ENCODE results near the gene GLI3.

GLI3 gene

DNA sequence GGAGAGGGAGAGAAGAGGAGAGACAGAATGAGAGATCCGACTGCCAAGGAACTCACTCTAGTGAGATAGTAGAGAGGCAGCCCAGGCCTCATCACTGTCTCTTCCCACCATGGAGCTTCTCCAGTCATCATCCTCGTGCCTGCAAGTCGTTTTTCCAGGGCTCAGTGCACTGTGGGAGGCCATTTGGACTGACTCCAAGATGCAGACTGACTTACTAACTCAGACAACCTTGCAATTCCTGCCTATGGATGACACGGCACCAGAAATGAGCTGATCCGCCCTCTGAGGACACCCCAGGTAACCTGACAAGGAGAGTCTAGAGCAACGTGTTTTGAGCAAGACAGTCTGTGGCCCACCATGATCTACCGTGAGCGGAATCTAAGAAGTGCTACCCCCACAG lies 154.9 kb downstream of the GLI3 start:
- DNase-seq (ENCODE audit: low read depth in 2 of 2): no peak

DNA sequence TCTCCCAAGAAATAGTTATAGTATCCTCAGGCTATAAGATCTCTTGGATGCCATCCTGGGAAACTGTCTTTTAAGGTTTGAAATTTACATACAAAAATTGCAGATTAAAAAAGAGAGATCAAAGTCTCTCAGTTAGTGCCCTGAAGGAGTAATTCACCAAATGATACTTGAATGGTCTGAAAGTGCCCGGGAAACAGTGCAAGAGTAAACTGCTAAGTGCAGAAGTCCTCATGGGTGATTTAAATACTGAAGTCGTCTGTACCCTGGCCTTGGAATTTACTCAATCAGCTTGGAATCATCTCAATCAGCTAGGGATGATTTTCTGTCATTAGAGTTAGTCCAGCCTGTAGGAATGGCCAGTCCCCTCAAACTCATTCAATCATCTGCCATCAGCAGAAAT lies 155.3 kb downstream of the GLI3 start:
- no peak for DNase-seq (ENCODE audit: low read depth in 2 of 2)

DNA sequence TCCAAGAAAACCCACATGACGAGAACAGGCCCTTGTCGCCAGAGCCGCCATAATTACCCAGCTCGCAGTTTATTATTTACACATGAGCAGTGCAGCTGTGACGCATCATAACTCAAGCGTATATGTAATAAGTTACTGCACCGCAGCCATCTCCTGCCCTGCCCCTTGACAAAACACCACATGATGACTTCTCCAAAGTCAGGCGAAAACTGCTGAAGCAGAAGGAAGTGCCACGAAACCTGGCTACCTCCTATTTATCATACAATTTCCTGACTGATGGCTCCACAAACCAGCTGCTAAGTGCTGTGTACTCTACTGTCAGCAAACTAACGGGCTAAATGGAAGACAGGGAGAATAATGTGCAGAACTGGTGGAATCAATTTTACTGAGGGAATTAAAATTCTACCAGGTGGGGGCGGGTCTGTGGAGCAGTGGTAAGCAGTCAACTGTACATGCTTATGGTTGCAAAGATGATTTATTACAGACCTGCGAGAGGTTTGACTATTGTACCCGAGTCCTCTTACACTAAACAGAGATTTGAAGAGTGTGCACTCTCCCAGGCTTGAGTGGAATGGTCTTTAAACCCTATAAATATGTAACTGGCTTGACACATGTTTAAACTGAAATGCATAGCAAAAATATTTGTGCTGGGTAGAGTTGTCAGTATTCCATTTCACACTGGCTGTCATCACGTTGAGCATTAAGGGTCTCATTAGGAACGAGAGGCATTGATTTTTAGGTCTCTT lies 156.0 kb downstream of the GLI3 start:
- DNase-seq (ENCODE audit: low read depth in 2 of 2): no peak

DNA sequence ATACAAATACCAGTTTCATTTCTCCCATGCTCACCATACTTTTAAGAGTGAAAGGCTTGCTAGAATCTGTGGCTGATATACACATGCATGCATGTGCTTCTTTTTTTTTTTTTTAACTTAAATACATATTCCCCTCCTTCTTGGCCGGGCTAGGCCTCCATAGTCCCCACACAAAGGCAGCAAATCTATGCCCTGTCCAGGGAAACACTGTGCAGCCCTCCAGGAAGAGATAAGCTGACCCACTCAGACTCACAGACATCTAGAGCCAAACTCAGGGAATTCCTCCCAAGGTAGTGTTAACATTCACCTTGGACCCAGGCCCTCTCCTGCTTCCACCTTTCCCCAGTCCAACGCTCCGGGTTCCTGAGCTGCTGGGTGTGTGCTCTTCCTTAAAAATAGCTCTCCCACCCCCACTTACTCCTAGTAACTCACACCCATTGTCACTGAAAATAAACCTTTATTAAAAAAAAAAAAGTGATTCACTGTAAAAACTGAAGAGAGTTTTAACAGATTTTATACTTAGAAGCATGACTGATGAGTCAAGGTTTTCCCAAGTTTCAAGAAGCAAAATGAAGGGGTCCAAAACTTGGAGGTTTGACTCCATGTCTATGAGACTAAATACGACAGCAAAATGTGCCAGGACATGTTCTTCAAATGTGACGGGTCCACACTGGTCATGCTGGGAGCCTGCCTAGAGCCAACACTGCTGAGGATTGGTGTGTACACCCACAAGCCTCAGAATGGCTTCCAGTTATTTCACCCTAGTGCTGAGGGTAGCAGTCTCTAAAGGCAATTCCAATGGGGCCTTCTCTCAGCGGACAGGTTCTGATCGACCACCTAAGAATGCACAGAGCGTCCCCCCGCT lies 159.5 kb downstream of the GLI3 start:
- DNase-seq (ENCODE audit: low read depth in 2 of 2): no peak

DNA sequence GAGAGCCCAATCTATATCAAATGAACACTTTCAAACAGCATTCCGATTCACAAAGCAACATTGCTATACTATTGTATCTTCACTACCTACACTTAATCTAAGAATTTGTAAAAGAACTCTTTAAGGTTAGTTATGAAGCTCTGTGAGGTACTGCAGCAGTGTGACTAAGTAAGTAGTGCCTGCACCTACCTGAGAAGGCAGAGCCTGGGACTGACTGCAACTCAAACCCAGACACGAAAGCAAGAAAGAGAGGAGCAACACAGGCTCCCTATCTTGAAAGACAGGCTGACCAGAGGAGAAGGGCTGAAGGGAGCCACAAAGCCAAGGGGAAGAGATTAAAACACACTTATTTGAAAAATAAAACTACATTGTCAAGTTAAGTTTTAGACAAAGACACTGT lies 160.1 kb downstream of the GLI3 start:
- DNase-seq (ENCODE audit: low read depth in 2 of 2): no peak

DNA sequence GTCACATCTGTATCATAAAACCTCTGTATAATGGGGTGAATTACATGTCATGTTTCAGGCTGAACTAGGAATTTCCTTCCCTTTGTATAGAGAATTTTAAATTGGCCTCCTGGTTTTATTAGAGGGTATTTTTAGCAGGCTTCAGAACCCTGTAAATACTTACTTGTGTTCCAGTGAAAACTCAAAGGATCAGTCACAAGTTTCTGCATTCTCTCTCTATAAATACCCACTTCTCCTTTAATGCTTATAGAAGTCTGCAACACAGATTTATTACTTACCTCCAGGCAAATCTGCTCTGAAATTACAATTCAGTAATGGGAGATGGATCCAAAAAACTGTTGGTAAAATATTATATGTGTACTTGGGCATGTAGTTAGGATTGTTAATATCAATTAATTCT lies 161.6 kb downstream of the GLI3 start:
- DNase-seq (ENCODE audit: low read depth in 2 of 2): no peak

DNA sequence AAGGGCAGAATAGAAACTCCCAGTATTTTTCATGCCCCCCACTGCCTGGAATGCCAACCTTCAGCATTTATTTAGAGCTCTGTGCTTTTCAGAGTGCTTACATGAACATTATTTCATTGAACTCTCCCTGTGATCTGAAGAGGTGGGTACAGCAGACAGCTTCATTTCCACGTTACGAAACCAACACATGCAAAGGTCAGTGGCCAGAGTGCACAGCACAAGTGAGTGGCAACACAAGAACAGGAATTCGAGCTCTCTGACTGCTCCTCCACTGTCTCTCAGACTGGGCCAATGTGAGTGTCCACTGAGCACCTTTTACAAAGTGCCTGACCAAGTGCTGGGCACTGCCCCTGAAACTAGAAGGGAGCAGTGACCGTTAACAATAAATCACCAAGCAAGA lies 162.9 kb downstream of the GLI3 start:
- no peak for DNase-seq (ENCODE audit: low read depth in 2 of 2)

DNA sequence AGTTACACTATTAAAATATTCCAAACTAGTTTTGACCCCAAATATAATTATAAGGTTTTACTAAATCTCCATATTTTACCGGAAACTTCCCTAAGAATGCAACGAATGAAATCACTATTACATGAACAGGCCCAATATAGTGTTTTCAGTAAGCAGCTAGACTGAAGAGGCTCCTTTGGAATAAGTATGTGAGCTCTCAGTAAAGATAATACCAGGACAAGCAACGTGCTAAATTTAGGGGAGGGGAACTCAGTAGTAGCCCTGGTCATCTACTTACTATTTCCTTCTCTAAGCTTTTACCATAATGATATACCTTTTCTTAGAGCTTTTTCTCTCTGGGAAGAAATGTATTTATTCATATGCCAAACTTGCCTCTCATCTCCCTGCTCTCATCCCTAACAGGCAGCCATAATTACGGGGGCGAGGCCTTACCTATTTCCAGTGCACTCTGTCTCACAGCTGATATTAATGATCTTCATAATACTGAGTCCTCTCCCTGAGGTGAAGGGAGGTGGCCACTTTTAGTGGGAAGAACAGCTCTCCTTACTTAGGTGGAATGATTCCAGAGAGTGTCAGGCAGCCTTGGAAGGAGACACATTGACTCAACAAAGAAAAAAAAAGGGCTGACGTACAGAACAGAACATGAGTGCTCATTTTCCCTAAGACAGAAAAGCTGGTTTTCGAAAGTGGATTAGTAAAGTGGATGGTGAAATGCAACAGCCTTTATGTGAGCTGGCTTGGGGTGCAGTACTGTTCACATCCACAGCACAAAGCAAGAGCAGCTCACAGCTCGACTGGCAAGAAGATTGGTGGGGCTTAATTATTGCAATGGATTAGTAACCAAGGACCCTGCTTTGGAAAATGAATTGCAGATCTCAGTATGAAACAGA lies 165.4 kb downstream of the GLI3 start:
- DNase-seq (ENCODE audit: low read depth in 2 of 2): no peak

DNA sequence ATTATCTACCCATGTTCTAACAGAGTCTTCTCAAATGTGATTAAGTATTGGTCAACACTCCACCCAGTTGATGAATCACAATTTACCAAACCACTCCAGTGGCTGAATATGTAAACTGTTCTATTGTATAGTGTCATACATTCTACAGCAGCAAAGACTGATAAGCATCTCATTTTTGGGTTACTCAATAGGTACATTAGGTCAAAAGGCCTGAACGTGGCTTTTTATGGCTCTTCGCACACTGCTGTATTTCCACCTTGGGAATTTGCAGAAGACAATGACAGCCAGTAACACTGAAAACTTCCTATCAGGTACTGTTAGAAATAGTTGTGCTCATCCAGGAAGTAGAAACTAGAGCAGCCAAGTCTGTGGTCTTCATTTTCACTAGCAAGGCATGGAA lies 166.9 kb downstream of the GLI3 start:
- DNase-seq (ENCODE audit: low read depth in 2 of 2): no peak

DNA sequence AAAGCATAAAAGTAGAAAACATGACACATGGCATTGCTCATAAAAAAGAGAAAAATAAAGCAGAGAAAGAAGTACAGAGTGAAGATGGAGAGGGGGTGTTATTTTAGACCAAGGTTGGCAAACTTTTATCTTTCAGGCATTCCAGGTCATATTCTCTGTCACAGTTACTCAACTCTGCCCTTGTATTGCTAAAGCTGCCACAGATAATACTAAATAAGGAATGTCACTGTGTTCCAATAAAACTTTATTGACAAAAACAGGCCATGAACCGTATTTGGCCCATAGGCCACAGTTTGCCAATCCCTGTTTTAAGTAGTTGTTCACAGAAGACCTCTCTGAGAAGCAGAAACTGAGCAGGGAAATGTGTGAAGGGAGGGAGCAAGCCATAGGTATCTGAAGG lies 167.4 kb downstream of the GLI3 start:
- DNase-seq (ENCODE audit: low read depth in 2 of 2): no peak

DNA sequence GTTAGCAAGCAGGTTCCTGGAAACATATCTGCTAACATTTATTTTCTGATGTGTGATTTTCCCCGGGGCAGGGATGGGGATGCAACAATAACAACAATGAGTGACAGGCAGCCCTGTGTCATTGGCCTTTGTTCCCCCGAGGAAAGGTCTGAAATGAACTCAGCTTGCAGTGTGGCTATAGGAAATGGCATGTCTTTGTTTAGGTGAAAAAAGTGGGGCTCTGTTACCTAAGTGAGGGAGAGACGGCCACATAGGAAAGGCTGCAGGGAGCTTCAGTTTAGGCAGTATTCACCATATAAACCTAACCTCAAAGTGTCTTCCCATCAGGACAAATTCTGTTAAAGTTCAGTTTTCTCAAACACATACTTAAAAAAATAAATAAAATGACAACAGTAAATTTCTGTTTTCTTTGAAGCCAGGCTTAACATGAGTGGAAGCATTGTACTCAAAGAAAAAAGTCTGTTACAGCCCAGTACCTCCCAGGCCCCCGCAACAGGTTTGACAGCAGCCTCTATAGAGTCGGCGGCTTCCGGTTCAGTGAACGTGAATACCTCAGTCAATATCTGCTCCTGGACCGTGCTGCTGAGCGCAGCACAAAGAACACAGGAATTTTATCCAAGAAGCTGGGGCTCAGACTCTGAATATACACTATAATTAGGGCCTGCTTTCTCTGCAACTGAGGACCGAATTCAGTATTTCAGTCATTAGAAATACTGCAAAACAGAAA lies 168.3 kb downstream of the GLI3 start:
- no peak for DNase-seq (ENCODE audit: low read depth in 2 of 2)

DNA sequence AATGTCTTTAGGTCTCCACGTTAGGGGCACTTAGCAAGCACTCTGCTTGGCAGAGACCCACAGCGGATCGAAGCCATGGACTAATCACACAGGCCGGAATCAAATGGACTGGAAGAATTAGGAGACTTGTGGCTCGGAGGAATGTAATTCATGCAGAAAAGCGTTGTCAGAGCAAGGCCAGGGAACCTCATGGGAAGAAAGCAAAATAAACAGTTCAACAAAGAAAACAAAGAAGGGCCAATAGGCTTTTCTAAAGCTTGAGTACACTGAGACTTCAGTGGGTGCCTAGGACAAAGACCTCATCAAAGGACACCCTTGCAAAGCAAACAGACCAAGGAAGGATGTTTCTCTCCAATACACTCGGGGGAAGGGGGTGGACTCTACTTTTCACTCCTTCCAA lies 171.1 kb downstream of the GLI3 start:
- no peak for DNase-seq (ENCODE audit: low read depth in 2 of 2)

DNA sequence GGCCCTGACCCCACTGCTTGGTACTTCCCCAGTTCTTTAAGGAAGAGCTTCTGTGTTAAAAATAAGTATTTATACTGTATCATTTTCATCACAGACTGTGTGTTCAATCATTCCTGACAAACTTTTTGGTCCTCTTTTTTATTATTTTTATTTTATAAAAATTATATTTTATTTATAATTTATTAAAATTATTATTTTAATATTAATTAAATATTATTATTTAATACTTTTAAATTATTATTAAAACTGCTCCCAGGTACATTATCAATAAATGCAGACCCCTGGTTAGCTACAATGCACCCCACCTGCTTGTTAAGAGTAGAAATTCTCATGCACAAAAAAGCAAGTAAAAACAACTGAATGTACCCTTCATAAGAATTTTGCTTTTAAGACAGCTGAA lies 172.0 kb downstream of the GLI3 start:
- DNase-seq (ENCODE audit: low read depth in 2 of 2): no peak

DNA sequence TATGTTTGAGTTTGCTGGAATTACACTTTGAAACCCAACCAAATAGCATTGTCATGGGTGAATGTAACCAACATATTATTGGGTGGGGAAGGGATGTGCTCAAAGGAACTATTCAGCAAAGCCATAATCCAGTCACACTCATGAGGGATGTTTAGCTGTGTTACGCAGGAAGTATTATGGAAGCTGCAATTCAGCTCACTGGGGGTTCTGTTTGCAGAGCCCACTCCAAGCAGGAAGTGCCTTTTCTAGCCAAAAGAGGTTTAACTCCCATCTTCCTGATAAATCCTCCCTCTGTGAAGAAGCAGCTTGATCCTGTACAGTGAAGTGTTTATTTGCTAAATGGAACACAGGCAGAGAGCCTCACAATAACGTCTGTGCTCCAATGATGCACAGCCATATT lies 172.5 kb downstream of the GLI3 start:
- DNase-seq (ENCODE audit: low read depth in 2 of 2): no peak

DNA sequence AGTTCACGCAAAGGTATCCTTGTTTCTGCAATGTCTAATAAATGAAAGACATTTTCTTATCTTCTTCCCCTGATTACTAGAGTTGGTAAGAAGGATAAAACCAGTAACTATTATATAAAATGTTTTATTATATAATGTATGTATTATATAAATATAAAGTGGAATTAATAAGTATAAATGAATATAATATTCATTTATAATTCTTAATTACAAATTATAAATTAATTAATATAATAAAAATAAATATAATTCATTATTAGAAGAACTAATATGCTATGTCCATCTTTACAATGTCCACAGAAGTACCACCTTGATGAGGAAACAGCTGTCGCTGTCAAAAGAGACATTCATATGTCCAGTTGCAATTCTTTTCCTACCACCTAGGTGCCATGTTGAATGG lies 177.7 kb downstream of the GLI3 start:
- DNase-seq (ENCODE audit: low read depth in 2 of 2): no peak

DNA sequence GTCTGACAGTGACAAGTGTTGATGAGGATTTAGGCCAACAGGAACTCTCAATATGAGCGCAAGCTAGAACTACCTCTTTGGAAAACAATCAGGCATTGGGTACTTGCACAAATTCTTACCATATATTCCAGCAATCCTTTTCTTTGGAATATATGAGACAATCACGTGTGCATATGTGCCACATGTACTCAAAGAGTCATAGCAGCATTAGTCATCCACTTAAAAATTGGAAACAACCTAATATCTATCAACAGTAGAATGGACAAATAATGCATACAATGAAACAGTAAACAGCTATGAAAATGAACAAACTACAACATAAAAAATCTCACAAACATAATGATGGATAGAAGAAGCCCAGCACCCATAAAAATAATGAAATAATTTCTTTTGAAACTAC lies 179.7 kb downstream of the GLI3 start:
- no peak for DNase-seq (ENCODE audit: low read depth in 2 of 2)

DNA sequence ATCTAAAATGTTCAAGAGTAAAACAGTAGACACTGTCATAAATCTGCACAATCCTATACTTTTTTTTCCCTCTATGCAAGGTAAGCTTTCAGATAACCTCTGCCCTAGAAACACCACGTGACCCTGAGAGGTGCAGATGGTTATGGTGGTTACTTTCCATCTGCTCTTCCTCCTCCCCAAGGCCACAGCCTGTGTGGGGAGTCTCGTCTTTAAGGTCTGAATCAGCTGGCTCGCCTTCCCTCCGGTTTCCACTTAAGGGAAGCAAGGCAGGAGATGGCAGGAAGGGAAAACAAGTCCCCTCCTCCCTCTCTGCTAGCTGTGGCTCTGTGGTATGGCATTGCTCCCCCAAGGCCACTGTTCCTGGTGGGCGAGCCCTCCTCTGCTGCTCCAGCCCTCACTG lies 181.8 kb downstream of the GLI3 start:
- DNase-seq (ENCODE audit: low read depth in 2 of 2): no peak

DNA sequence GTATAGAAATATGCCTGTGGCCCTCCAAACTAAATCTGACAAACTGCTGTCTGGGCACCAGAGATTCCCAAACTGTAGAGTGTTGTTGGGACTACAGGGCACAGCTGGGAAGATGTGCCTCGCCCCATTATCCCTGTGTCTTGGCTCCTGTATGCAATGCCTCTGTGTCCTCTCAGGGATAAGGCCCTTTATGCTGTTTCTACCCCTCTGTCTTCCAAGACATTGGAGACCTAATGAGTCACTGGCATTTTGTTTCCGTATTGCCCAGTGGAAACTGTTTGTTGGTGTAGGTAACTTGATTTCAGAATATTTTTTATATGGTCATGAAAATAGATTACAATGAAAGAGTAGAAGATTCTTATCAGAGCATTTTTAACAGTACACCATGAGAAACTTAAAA lies 183.2 kb downstream of the GLI3 start:
- no peak for DNase-seq (ENCODE audit: low read depth in 2 of 2)

DNA sequence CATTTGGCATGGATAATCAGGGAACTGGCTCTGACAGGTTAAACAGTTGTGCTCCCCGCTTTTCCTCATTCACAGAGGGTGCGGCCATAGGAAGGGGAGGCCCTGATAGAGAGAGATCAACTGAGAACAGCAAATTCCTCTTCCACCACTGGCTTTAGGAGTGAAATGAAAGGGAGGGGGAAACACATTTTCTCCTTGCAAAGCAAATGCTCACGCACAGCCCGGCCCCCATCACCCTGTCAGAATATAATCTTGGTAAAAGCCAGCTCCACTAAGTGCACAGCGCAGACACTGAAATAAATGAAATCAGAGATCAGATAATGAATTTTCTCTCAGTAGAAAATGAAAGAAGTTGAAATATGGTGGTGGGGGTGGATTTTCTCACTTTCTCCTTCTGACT lies 187.2 kb downstream of the GLI3 start:
- DNase-seq (ENCODE audit: low read depth in 2 of 2): no peak

DNA sequence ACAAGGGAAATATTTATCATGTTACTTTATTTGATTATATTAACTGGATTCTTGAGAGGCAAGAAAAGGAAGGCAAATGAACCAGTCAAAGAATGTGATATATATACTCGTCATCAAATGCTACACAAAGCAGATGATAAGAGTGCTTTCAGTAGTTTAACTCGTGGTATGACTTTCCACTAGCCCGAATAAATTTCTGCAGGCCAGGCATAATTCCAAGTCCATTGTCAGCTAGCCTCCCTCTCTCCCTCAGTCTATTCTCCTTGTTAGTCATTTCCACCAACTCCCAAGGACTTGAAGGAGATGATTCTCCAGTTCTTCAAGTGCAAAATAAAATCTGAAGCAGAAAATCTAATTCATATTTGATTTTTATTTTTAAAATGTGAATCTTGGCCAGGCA lies 190.5 kb downstream of the GLI3 start:
- DNase-seq (ENCODE audit: low read depth in 2 of 2): no peak

DNA sequence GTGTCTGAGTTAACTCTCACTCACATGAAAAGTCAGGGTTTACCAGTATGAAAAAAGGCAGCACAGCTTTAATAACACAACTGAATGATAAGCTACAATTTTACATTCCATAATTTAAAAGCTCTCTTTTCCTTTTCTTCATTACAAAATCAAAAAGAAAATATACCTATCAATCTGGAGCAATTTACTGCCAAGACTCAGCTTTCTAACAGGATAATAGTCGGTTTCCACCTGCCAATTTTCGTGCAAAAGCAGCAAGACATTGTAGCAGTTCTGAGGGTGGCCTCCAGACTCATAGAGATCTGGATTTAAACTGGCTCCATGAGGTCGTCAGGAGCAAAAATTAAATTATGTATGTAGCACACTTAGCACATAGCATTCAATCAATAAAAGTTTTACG lies 191.0 kb downstream of the GLI3 start:
- DNase-seq (ENCODE audit: low read depth in 2 of 2): no peak

DNA sequence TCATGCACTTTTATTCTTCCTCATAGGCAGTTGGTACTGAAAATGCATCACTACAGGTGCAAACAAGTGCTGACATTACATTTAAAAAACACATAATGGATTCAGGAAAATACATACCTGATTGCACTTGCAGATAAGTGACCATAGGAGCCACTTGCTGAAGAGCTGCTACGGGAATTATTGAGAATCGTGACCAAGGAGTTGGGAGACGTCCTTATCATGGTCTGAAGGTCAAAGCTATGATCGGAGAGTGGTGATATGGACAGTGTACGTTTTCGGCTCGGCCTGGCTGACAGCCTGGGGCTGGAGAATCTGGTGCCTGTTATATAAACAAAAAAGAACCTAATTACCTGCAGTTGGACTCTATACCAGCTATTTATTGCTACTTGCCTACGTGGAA lies 197.1 kb downstream of the GLI3 start:
- DNase-seq (ENCODE audit: low read depth in 2 of 2): no peak

Measured in stimulated activated CD8-positive, alpha-beta memory T cell treated with anti-CD3 and anti-CD28 coated beads, Interleukin-15, amount 100 ng/mL, for 4 hours (primary cell).